Activated naive CD4-positive, alpha-beta T cell treated with Interleukin-2 at 50 U/mL for 16 hours (primary cell): ENCODE data around the gene BTBD2.
A peak's percentile ranks its signal among the peaks of the same experiment; 100 is the strongest.

Experiments
- DNase-seq: peaks from one replicate; pipeline ENCODE4 v3.0.0-alpha.2; 2020

BTBD2 gene

DNA sequence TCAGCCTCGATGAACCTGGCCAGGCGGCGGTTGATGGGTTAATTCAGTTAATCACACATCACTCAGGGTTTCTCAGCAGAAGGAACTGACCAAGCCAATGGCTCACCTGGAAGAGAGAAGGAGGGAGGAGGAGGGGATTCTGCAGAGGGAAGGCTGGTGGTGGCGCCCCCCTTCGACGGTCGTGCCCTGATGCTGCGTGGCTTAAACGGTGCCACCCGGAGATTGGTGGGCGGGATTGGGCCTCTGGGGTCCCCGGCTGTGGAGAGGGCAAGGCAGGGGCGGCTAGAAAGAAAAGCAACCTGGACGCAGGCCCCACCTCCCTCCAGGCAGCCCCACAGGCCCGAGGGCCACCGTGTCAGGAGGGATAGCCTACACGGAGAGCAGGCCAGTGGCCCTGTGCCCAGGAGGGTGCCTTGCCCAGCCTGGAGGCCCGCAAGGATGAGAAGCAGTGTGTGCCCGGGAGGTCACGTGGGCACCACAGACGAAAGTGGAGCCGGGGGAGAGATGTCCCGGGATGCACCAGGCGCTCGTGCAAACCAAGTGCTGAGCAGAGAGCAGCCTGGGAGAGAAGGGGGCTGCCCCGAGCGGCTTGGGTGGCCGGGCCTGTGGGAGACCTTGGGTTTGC is 58.5 kb downstream of the BTBD2 start:
- no peak for DNase-seq

DNA sequence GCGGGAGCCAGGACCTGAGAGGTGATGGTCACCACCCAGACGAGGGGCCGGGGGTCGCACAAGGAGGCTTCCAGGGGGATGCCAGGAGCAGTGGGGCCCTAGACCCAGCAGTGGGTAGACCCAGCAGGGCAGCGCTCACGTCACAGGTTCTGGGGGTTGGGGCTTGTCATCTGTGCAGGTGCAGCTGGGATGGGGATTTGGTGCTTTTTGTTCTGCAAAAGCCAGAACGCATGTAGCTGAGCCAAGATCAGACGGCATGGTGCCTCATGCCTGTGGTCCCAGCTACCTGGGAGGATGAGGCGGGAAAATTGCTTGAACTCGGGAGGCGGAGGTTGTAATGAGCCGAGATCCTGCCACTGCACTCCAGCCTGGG is 59.4 kb downstream of the BTBD2 start:
- DNase-seq: no peak

DNA sequence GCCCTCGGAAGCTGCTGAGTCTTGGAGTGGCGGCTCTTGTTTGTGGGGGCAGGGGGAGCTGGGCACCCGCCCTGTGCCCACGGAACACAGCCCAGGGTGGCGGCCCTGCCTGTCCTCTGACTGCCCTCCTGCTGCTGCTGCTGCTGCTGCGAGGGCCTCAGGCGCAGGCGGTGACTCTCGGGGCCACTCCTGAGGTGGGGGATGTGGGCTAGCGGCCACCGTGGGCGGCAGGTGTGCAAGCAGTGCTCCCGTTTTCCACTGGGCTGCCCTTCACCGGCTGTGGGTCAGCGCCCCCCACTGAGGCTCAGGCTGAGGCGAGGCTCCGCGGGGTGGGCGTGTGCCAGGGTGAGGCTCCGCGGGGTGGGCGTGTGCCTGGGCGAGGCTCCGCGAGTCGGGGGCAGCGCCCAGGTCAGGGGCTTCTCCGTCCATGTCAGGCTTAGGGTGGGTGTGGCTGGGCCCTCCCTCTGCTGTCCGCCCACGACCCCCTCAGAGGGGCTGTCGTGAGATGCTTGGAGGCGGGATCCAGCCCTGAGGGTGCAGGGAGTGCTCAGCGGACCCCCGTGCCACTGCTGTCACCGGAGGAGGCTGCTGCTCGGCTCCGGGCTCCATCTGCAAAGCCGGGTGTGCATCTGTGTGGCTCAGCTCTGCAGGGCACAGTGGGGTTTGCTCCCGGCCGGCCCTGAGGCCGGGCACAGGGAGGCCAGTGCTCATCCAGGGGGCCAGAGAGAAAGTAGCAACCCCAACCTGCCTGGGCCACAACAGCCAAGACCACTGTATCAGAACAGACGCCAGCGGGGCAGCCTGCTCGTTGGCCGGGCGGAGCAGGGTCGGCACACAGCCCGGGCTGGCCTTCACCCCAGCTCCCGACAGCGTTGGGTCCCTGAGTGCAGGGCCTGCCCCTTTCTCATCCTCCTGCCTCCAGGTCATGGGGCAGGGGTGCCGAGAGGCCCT is 60.1 kb downstream of the BTBD2 start:
- no peak for DNase-seq

DNA sequence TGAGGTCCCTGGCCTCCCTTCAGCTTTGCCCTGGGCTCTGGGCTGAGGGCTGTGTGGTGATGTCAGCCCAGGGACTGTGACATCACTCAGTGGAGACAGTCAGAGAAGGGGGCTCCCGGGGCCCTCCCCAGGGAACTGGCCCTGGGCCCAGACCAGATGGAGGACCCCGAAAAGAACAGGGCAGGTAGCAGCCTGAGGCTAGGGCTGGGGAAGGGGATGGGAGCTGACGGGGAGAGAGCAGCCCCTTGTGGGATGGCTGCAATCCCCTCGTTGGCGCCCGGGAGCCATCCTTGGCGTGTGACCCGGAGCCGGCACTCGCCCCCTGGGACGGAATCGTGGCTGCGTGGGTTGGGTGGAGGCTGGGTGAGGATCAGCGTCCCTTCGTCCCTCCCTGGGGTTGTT is 61.0 kb downstream of the BTBD2 start:
- no peak for DNase-seq

DNA sequence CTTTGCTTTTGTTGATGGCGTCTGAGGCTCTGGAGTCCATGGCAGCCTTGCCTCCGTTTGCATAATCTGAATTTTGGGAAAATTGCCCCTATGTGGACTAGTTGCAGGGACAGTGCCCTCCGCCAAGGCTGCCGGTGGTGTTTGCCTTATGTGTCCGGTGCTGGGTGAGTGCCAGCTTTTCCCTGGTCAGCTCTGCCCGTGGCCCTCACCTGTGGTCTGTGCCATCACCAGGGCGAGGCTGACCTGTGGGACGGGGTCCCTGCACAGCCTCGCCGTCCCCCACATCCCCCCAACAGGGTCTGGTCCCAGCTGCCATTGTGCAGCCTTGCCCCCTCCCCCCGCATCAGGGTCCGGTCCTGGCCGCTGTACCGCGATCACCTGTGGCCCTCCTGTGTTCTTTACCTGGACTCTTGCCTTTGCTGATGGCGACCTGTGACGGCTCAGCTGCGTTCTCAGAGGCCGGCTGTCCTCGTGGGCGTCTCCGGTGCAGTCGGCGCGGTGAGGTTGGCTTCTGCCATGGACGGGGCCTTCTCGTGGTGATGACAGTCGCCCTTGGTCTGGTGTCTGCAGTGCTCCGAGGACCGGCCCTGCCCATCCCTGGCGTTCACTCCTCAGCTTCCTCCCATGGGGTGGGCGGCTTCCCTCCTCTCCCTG is 61.9 kb downstream of the BTBD2 start:
- DNase-seq: no peak

DNA sequence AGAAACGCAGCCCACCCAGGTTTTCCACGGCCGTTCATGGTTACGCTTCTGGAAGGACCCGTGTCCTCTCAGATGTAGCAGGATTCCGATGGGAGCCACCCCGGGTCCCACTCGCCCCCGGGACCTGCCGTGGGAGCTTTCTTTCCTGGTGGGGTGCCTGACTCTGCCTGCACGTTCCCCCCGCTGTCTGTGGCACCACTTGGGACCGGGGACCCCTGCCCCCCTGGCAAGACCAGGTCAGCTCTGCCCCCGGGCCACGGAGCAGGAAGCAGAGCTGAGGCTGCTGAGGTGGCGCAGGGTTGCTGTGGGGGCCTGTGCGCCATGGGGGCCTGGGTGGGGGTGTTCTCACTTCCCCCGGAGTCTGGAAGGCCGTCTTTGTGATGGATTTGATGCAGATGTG is 62.5 kb downstream of the BTBD2 start:
- no peak for DNase-seq

DNA sequence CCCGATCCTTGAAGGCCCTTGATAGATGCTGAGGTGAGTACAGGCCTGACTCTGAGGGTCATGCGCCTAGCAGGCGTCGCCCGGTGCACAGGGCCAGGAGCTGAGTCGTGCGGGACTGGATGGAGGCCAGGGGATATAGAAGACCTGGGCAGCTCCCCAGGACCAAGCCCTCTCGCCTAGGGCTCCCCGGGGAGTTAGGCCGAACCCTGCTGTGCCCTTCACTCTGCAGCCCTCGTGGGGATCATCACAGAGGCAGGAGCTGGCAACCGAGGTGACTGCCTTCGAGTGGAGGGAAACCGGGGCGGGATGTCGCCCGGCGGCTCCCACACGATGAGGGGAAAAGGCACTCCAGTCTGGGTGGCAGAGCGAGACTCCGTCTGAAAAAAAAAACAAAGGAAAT is 62.9 kb downstream of the BTBD2 start:
- DNase-seq: no peak

DNA sequence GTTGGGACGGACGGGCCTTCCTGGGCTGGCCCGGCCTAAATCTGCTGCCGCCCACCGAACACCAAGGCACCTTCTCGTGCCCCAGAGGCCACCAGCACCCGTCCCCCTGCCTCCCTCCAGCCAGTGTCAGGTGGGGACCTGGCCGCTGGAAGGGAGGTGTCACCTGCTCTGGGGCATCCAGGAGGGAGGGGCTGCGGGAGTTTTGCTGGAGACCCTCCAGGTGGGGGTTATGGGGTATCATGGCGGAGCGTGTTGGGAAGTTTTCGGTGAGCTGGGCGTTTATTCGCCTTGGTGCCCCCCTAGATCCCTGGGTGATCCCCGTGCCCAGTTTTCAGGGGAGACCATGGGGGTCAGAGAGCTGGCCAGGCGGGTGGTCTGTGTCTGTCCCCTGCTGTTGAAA is 64.9 kb downstream of the BTBD2 start:
- DNase-seq: no peak

DNA sequence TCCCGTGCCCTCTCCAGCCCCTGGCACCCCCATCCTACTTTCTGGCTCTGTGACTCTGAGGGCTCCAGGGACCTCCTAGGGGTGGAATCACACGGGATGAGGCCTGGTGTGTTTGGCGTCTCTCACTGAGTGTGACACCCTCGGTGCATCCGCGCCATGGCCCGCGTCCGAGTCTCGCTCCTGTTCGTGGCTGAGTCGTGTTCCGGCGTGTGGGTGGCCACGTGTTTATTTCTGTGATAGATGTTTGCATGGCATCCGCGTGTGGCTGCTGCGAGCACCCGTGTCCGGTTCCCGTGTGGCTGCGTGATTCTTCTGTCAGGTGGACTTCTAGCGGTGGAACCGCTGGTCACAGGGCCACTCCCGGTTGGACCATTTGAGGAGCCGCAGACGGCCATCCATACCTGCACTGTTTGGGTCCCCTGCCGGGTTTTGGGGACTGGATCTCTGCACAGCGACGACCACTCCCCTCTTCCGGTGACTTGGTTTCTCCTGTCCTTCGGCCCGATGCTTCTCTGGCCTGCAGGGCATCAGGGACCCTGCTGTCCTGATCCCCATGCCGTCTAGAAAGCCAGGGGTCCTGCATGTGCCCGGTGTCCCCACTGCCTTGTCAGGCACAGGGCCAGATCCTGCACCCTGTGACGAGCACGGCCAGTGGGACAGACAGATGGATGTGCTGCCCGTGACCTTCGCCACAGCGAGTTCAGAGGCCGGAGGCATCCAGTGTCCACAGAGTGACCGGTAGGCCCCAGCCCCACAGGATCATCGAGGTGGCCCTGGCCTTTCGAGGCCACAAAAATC is 66.0 kb downstream of the BTBD2 start:
- no peak for DNase-seq

DNA sequence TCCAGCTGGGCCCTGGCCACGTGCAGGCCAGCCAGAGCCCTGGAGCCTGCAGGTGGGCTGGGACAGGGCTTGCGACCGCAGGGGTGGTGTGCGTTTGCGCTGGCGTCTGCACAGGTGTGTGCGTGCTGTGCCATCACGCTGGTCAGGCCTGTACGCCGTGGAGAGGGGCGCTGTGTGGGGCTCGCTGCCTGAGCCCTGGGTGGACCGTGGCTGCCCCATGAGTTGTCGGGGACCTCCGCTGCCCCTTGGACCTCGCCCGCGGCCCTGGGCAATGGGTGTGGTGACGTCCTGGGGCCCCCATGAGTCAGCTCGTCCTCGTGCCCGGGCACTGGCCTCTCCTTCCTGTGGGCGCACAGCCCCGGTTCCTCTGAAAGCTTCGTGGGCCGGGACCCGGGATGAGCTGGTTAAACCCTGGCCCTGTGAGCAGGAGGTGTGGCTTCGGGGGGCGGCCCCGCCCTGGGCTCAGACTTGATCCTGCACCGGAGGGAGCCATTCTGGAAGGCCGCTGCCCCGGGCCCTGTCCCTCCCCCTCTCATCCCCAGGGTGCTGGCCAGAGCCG is 67.8 kb downstream of the BTBD2 start:
- DNase-seq: no peak

DNA sequence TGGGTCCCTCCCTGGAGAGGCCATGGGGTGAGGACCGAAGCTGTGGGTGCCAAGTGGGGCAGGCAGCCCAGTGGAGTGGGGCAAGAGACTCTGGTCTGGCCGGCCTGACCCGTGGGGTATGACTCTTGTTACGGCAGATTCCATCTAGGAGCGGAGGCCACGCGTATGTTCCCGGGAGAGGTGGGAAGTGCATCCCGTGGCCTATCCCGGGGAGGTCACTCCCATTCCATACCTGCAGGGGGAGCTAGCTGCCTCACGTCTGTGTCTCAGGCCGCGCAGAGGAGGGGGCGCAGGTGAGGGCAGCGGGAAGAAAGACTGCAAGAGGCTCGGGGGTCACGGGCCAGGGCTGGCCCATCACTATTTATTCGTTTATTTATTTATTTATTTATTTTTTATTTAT is 69.6 kb downstream of the BTBD2 start:
- DNase-seq: peak; percentile 30

DNA sequence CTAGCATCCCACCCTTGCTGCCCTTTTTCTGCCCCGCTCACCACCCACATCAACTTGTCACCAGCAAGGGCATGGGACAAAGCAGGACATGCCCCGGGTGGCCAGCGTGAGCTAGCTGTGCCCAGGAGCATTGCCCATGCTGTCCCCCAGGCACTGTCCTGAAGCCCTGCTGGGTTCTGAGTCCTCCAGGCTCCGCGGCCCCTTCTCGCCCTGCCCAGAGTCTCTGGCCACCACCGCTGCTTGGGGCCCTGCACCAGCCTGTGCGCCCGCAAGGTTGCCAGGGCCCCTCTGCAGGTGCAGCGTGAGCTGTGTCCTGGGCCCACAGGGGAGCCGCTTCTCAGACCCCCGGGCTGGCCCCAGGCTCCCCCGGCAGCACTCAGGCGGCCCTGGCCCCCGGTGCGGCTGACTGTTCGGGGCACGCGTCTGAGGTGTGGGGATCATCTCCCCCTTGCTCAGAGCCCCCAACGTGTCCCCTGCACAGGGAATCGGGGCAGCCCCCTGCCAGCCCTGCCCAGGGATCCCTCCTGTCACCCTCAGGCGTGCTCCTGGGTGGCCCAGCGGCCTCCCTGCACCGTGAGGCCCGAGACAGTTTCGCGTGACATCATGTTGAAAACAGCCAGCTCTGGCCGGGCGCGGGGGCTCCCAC is 70.5 kb downstream of the BTBD2 start:
- DNase-seq: no peak

DNA sequence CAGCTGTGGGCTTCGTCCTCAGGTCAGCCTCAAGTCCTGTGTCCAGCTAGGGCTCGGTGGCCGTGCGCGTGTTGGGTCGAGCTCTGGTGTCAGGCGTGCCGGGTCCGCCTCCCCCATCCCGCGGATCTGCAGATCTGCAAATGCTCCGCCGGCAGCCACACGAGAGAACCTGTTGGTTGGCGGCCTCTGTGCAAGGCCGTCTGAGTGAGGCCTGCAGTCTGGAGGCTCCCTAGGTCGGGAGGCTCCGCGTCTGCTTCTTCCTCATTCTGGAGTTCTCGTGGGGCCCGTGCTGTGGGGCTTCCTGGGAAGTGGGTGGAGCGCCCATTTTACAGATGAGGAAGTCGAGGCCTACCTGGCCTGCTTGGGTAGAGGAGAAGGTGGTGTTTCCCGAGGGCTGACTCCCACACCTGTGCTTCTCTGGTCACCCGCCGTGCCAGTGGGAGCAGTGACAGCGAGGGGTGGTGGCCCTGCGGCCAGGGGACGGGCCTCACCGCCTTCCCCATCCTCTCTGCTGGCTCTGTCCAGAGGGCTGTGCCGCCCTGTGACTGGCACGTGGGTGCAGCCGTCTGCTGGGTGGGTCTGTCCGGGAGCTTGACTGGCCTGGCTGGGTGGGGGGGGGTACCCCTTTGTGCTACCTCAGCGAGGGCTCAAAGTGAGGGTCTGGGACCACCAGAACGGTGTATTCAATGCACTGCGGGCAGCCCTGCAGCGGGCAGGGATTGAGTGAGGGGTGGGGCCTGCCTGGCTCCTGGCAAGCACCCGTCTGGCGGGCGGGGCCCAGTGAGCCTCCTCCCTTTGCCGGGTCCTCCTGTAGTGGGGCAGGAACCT is 71.2 kb downstream of the BTBD2 start:
- DNase-seq: no peak

DNA sequence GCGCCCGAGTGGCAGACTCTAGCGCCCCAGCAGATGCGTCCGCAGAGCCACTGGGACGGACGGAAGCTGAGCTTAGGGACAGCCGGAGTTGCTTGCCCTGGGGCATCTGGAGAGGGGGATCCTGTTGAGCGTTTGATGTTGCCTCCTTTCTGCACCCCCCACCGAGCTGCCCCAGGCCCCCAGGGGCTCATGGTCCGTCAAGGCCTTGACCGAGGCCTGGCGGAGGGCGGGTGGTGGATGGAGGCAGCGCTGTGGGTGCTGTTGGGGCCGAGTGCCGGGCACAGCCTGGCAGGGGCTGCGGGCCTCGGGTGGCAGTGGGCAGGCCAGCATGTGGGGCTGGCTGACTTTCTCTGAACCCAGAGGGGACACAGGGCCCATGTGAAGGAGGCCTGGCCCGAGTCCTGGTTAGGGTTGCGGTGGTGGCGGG is 71.8 kb downstream of the BTBD2 start:
- no peak for DNase-seq

DNA sequence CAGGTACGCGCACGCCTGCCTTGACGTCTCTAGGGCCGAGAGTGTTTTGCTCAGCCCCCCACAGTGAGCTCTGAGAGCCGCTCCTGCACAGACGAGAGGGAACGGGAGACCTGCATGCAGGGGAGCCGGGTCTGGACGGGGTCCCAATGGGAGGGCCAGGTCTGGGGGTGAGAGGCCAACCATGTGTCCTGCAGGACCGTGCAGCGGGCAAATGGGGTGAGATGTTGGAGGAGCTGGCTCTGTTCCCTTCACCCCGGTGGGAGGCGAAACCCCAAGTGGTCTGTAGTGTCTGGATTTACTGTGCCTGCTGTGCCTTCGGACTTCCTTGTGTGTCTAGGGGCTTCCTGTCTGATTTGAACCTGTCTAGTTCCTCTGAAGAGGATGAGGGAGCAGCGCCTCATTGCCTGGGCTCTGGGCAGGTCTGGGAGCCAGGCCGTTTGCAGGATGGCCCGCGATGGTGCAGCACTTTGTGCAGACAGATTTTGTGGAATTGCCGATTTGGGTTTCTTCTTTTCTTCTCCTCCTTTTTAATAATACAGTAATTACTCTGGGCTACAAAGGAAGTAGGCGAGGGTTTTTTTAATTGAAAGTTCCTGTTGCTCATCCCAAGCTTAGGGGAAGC is 72.5 kb downstream of the BTBD2 start:
- no peak for DNase-seq

DNA sequence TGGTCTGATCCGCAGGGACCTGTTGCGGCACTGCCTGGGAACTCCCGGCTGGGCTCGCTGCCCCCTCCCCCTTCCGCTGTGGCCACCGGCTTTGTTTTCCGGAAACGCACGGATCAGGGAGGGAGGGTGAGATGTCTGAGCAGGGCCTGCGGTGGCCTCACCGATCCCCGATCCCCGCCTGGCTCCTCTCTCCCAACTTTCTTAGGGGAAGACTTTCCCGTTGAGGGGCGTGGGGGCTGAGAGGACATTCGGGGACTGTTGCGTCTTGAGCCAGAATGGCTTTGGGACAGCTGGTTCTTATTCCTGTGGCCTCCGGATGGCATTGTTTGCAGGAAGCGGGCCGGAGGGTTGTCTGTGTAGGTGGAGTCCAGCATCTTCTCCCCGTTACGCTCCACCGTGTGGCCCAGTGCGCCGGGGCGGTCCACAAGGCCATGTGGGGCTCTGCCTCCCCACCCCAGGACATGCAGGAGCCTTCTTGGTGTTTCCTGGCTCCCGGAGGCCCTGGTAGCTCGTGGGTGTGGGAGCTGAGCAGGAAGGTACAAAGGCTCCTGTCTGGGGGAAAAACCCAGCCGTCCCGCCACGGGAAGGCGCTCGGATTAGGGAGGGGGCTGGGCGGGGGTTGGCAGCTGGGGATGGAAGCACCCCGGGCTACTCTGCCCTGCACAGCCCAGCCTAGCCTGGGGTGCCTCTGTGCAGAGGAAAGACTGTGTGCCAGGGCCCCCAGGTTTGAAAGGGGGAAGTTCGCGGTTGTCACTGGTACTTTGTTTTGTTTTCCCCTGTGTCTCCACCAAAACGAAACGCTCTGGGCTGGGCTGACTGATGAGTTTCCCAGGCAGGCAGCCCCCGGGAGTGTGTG is 73.2 kb downstream of the BTBD2 start:
- DNase-seq: peak; percentile 77

DNA sequence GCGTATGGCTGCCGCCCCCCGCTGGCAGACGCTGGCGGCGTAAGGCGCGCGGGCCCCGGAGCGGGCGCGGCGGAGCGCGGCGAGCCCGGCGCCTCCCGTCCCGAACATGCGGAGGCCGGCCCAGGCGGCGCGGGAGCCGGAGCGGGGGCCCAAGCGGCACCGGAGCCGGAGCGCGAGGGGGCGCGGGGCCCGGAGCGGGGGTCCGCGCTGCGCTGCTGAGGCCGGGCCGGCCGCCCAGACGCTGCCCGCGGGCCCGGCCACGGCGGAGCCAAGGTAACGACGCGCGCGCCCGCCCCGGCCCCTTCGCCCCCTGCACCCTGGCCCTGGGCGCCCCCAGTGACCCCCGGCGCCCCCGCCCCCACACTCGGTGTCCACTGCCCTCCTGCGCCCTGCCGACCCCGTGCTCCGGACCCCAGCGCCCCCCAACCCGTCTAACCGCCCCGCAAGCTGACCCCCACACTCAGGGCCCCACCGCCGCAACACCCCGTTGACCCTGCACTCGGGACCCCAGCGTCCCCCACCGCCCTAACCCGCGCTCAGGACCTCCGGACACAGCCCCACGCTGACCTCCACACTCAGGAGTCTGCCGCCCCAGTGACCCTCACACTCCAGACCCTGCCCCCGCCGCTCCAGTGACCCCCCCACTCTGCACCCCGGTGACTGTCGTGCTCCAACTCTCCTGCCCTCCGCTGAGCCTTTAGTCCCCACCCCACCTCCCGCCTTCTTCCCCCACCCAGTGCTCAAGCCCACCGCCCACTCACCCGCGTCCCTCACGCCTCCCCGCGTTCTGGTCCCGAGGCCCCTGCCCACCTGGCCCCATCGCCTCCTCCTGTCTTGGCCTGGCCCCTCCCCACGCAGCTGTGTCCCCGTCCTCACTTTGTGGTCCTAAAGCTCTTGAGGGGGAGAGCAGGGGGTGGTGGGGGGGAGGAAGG is 74.1 kb downstream of the BTBD2 start, which contains the start of gene CSNK1G2:
Gene CSNK1G2, plus strand, starts transcription at position 27 of the 932 bp plus-strand sequence. CDS start 28,601 bp downstream, outside the sequence.
- DNase-seq: no peak

DNA sequence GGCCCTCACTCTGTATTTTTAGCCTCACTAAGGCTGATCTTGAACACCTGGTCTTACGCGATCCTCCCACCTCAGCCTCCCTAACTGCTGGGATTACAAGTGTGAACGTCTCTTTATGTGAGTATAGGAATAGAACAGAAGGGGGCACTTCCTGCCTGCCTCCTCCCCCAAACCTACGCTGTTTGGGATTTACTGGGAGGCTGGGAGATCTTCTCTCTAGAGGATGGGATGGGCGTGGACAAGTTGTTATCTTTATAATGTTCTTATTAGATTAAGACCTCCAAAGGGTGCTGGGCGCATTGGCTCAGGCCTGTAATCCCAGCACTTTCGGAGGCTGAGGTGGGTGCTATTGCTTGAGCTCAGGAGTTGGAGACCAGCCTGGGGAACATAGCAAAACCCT is 77.4 kb downstream of the BTBD2 start:
- no peak for DNase-seq
